ENCODE data around the gene IFITM2. TPM values are rescaled to one million over a fixed set of nuclear protein-coding genes. Genes with fewer than 3 reads are reported as not detected.

The IFITM2 gene
- total RNA-seq, 2 donors from 2014 or later: 262 to 367 TPM

DNA sequence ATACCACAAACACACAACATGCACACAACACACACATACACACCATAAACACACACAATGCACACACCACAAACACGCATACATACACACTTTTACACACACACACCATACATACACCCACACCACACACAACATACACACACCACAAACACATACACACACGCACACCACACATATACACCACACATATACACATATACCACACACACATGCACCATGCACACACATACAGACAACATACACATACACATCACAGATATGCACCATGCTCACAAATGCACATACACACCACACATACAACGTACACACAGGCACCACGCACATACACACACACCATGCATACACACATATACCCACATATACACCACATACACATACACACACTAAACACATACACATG, 50.0 kb downstream of the IFITM2 start:
- Histone ChIP-seq H3K36me3 (ENCODE audit: control insufficient read depth, insufficient read depth, low read length) (no peaks in the 10 kb centered on the region), H3K4me3 (ENCODE audit: low read length) (no peak overlapping the region), H3K9me3 (ENCODE audit: control insufficient read depth, low read length) (peaks cover 31% of the 10 kb centered on the region), H3K4me1 (ENCODE audit: control insufficient read depth, insufficient read depth, low read length) (peaks cover 6% of the 10 kb centered on the region), H3K27me3 (ENCODE audit: control insufficient read depth, insufficient read depth, low read length, poor library complexity, severe bottlenecking) (no peaks in the 10 kb centered on the region), H3K9ac (ENCODE audit: extremely low read depth, low read length, poor library complexity, severe bottlenecking) (no peak overlapping the region), H3K27ac (ENCODE audit: low read depth, low read length) (no peak overlapping the region)
- H3K27me3 Mint-ChIP-seq (ENCODE audit: insufficient read depth): peaks cover 8% of the 10 kb centered on the region
- H3K4me1 Mint-ChIP-seq: peaks cover 19% of the 10 kb centered on the region
- peaks cover 4% of the 10 kb centered on the region for H3K36me3 Mint-ChIP-seq (ENCODE audit: low read depth)
- no peak for DNase-seq
- peaks cover 33% of the 10 kb centered on the region for H3K9me3 Mint-ChIP-seq
- no peak for TF ChIP-seq CTCF (conservative IDR thresholded peaks at IDR 0.05)
- H3K27ac Mint-ChIP-seq: no peak overlapping the region
- no peak overlapping the region for H3K4me3 Mint-ChIP-seq
- 94 to 100% methylated on average over 3 to 4 of the region's 4 CpGs for WGBS, 2 experiments (ENCODE audit: insufficient coverage in 1 of 2, insufficient read length in 1 of 2)

- DNase-seq: no peak
- H3K4me1 Mint-ChIP-seq: peaks cover 12% of the 10 kb centered on the region
- 82 to 86% methylated on average over 29 to 34 of the region's 34 CpGs for WGBS, 2 experiments (ENCODE audit: insufficient coverage in 1 of 2, insufficient read length in 1 of 2)
Observed at GRCh38 chr11:358129-358800, 50.6 kb downstream of the IFITM2 start.

More at GRCh38 chr11:358129-358800, 50.6 kb downstream of the IFITM2 start:
- no peak overlapping the region for H3K27ac Mint-ChIP-seq
- Histone ChIP-seq H3K4me3 (ENCODE audit: low read length) (no peak overlapping the region), H3K36me3 (ENCODE audit: control insufficient read depth, insufficient read depth, low read length) (no peaks in the 10 kb centered on the region), H3K27me3 (ENCODE audit: control insufficient read depth, insufficient read depth, low read length, poor library complexity, severe bottlenecking) (no peaks in the 10 kb centered on the region), H3K9ac (ENCODE audit: extremely low read depth, low read length, poor library complexity, severe bottlenecking) (no peak overlapping the region), H3K27ac (ENCODE audit: low read depth, low read length) (no peak overlapping the region), H3K9me3 (ENCODE audit: control insufficient read depth, low read length) (peaks cover 31% of the 10 kb centered on the region), H3K4me1 (ENCODE audit: control insufficient read depth, insufficient read depth, low read length) (peaks cover 6% of the 10 kb centered on the region)
- H3K27me3 Mint-ChIP-seq (ENCODE audit: insufficient read depth): peaks cover 8% of the 10 kb centered on the region
- peaks cover 4% of the 10 kb centered on the region for H3K36me3 Mint-ChIP-seq (ENCODE audit: low read depth)
- peaks cover 33% of the 10 kb centered on the region for H3K9me3 Mint-ChIP-seq
- no peak for TF ChIP-seq CTCF (conservative IDR thresholded peaks at IDR 0.05)
- no peak overlapping the region for H3K4me3 Mint-ChIP-seq

Other genes starting within 250 kb of the IFITM2 start
- gene SCGB1C1, start 114.7 kb upstream of the IFITM2 start, total RNA-seq: not detected
- gene BET1L, start 100.4 kb upstream of the IFITM2 start, total RNA-seq: 10 to 100 TPM; 47.4 to 63.7 TPM
- 10 to 100 TPM; 77.1 to 92.6 TPM for gene RIC8A, start 100.1 kb upstream of the IFITM2 start, total RNA-seq
- gene SIRT3, start 71.5 kb upstream of the IFITM2 start, total RNA-seq: 10 to 100 TPM; 18.1 to 28.6 TPM
- gene PSMD13, start 70.8 kb upstream of the IFITM2 start, total RNA-seq: 100 to 1,000 TPM; 120 to 134 TPM
- gene NLRP6, start 29.4 kb upstream of the IFITM2 start, total RNA-seq: not detected
- gene PGGHG, start 18.7 kb upstream of the IFITM2 start, total RNA-seq: 100 to 1,000 TPM; 129 to 186 TPM
- not detected for gene IFITM5, start 8.3 kb upstream of the IFITM2 start, total RNA-seq
- 100 to 1,000 TPM; 211 to 558 TPM for gene IFITM1, start 6.2 kb downstream of the IFITM2 start, total RNA-seq
- 100 to 1,000 TPM; 257 to 389 TPM for gene IFITM3, start 13.0 kb downstream of the IFITM2 start, total RNA-seq
- gene B4GALNT4, start 61.7 kb downstream of the IFITM2 start, total RNA-seq: 100 to 1,000 TPM; 109 to 118 TPM
- 10 to 100 TPM; 35.4 to 44.8 TPM for gene PKP3, start 86.4 kb downstream of the IFITM2 start, total RNA-seq
- gene SIGIRR, start 107.2 kb downstream of the IFITM2 start, total RNA-seq: 10 to 100 TPM; 63.3 to 67.4 TPM
- gene ANO9, start 134.2 kb downstream of the IFITM2 start, total RNA-seq: 10 to 100 TPM; 16.8 to 17.8 TPM
- 10 to 100 TPM; 55.2 to 56.1 TPM for gene PTDSS2, start 142.5 kb downstream of the IFITM2 start, total RNA-seq
- gene RNH1, start 199.4 kb downstream of the IFITM2 start, total RNA-seq: 10 to 100 TPM; 42.7 to 43.2 TPM
- 10 to 100 TPM; 64.8 to 68.2 TPM for gene HRAS, start 227.8 kb downstream of the IFITM2 start, total RNA-seq
- 1 to 10 TPM; 3.0 to 4.3 TPM for gene LRRC56, start 229.7 kb downstream of the IFITM2 start, total RNA-seq